SU-DHL-6 (cell line): ENCODE results near the gene CPT1C.

Source experiments
- CTCF ChIP-seq: fragments of 200-600 bp; sonication (generic); IDR thresholded peaks from one replicate; pipeline ENCODE4 v1.5.1; 2017; ENCODE audit warnings: antibody characterized with exemption, mild to moderate bottlenecking, low read length, moderate library complexity; ENCODE audit not compliant: insufficient read depth, poor library complexity, severe bottlenecking
- EZH2phosphoT487 ChIP-seq: fragments of 200-600 bp; sonication (generic), shearing (Covaris generic); conservative IDR thresholded peaks from 2 replicates; pipeline ENCODE4 v1.6.1; 2018; ENCODE audit warnings: mild to moderate bottlenecking, antibody characterized with exemption, low read length, moderate library complexity, mixed read lengths

DNA sequence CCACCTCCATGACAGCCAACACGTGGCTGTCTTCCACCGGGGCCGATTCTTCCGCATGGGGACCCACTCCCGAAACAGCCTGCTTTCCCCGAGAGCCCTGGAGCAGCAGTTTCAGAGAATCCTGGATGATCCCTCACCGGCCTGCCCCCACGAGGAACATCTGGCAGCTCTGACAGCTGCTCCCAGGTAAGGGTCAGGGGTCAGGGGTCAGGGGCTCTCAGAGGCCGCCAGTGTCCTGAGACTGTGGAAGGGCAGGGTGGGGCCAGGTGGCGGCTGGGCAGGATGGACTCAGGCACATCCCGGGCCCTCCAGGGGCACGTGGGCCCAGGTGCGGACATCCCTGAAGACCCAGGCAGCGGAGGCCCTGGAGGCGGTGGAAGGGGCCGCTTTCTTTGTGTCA is 15.0 kb downstream of the CPT1C start:
- TF ChIP-seq CTCF (no peak), EZH2phosphoT487 (no peak)
